ENCODE results near the gene EAPP.
"Not testable (repeated sequence)": the region's sequence is repeated elsewhere in the genome, so short reads cannot be mapped to it uniquely, and the experiment has no call there.

The EAPP gene

DNA sequence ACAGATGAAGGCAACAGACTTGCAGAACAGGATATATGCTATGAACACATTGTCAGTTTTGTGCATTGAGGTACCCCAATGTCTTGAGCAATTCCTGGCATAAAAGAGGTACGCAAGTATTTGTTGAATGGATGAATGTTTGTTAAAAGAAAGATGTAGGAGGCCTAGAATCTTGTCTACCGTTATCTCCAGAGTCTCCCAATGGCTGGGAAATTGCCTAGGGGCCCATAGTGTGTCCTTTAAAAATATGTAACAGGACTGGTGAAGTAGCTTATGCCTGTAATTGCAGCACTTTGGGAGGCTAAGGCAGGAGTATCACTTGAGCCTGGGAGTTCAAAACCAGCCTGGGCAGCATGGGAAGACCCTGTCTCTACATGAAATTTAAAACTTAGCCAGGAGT is 57.0 kb downstream of the EAPP start:
- DNase-seq (ENCODE audit: low spot score), result no peak

DNA sequence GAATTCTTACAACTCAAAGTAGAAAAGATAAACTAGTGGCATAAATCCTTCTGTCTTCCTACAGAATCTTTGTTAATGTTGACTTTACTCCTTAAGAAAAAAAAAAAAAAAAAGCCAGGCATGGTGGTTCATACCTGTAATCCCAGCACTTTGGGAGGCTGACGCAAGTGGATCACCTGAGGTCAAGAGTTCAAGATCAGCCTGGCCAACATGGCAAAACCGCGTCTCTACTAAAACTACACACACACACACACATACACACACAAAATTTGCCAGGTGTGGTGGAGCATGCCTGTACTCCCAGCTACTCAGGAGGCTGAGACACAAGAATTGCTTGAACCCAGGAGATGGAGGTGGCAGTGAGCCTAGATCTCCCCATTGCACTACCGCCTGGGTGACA is 59.8 kb downstream of the EAPP start:
- DNase-seq (ENCODE audit: low spot score), result no peak

DNA sequence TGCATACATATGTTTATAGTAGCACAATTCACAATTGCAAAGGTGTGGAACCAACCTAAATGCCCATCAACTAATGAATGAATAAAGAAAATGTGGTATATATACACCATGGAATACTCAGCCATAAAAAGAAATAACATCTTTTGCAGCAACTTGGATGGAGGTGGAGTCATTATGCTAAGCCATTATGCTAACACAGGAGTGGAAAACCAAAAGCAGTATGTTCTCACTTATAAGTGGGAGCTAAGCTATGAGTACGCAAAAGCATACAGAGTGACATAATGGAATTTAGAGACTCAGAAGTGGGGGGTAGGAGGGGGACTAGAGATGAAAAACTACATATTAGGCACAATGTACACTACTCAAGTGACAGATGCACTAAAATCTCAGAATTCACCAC is 61.2 kb downstream of the EAPP start:
- DNase-seq (ENCODE audit: low spot score), result no peak

DNA sequence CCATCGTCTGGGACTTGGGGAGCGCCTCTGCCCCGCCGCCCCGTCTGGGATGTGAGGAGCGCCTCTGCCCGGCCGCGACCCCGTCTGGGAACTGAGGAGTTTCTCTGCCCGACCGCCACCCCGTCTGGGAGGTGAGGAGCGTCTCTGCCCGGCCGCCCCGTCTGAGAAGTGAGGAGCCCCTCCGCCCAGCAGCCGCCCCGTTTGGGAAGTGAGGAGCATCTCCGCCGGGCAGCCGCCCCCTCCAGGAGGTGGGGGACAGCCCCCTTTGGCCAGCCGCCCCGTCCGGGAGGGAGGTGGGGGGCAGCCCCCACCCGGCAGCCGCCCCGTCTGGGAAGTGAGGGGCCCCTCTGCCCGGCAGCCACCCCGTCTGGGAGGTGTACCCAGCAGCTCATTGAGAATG is 63.5 kb downstream of the EAPP start:
- not testable (repeated sequence) for DNase-seq (ENCODE audit: low spot score)

DNA sequence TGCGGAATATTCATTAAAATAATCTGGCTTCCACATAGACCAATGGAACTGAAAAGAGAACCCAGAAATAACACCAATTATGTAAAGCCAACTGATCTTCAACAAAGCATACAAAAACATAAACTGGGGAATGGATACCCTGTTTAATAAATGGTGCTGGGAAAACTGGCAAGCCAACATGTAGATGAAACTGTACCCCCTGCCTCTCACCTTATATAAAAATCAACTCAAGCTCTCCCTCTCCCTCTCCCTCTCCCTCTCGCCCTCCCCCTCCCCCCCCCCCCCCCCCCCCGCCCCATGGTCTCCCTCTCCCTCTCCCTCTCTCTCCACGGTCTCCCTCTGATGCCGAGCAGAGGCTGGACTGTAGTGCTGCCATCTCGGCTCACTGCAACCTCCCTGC is 64.3 kb downstream of the EAPP start:
- DNase-seq (ENCODE audit: low spot score), result no peak

DNA sequence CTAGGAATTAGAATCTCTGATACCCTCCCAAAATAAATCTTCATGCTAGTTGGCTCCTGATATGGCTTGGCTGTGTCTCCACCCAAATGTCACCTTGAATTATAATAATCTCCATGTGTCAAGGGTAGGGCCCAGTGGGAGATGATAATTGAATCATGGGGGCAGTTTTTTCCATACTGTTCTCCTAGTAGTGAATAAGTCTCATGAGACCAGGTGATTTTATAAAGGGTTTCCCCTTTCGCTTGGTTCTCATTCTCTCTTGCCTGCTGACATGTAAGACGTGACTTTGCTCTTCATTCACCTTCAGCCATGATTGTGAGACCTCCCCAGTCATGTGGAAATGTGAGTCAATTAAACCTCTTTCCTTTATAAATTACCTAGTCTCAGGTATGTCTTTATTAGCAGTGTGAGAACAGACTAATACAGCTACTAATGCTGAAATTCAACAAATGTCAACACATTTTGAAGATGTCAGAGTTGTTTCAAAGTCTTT is 65.3 kb downstream of the EAPP start:
- DNase-seq (ENCODE audit: low spot score), result no peak

DNA sequence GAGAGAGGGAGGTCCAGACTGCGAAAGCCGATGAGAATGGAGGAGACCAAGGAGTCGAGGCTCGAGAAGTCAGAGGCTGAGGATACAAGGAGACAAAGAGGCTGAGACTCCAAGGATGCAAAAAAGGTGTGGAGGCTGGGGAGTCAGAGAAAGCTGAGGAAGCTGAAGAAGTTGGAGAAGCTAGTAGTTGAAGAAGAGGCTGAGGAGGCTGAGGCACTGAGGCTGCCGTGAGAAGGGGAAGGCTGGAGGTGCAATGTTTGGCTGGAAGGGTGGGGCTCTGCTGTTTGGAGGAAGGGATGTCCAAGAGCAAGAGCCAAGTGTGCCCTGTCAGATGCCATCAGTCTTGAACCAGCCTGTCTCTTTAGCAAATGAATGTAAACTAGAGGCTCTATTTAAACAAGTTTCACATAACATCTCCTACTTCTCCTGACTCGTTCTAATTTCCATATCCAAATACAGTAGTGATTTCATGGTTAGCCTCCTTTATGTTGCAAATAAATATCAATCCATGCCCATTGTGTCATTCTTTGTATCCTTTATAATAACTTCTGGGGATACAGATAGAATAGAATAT is 66.7 kb downstream of the EAPP start:
- no peak for DNase-seq (ENCODE audit: low spot score)

DNA sequence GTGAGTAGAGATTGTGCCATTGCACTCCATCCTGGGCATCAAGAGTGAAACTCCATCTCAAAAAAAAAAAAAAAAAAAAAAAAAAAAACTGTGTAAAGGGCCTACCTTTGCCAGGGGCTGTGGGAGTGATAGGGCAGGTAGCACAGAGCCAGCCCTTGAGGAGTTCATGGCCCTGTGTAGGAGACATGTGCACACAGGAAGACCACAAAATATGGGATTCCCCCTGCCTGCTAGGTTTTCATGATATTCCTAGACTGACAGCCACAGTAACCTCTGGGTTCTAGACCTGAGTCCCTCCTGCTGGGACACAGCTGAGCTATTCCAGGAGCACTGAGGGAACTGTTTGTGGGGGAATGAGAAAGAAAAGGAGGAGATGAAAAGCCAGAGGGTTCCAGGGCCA is 69.2 kb downstream of the EAPP start:
- DNase-seq (ENCODE audit: low spot score), result no peak

DNA sequence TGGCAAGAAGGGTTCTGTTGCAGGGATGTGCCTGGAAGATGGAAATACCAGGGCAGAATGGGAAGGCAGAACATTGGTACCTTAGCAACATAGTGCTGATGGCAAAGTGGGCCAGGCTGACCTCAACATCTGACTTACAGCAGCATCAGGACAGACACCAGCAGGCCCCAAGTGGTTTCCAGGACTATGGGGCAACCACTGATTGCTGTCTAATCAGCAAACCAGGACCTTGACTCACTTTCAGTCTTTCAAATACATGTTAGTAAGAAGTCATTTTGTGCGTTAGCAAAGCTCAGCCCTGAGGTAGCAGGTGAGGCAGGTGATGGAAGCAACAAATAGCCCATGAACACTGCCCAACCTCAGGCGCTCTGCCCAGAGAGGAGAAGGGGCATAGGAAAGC is 72.8 kb downstream of the EAPP start:
- DNase-seq (ENCODE audit: low spot score), result no peak

All from globus pallidus (tissue), 1 donor.